HepG2 (cell line): Measurements from ENCODE around the gene AKAP8L. TPM values are rescaled to one million over a fixed set of nuclear protein-coding genes. Genes with fewer than 3 reads are reported as not detected.

Experiments used
- ATAC-seq: fragments of 200-7000 bp; cut with Tn5 transposase; 3 replicates; pipeline ENCODE4 v1.9.1; 2020; ENCODE audit warnings: mild to moderate bottlenecking, moderate library complexity
- BruUV-seq: library from RNA; stranded (reverse); fragments of 400-500 nt; replicated peaks from 2 replicates; lab custom pipeline; 2021; lab: Mats Ljungman, UMichigan
- CTCF ChIA-PET: fragments of 300-600 bp; formaldehyde crosslinking; extraction: SDS; loops from one replicate; lab custom pipeline; 2021; ENCODE audit warnings: low total read pairs, inconsistent platforms, low intra/inter-chr PET ratio; lab: Yijun Ruan, JAX
- POLR2A ChIA-PET: fragments of 350-600 bp; sonication (Branson Sonifier 250); formaldehyde crosslinking; loops from one replicate; lab custom pipeline; 2020; ENCODE audit warnings: antibody characterized with exemption, inconsistent platforms; lab: Yijun Ruan, JAX
- DNase-seq: peaks from one replicate; pipeline ENCODE4 v3.0.0-alpha.2; 2015; ENCODE audit warnings: low spot score
- FAIRE-seq: peaks from 3 replicates; lab custom pipeline; 2011; peaks lifted over from hg19 to GRCh38; lab: Jason Lieb, UNC
- H2AFZ ChIP-seq: one replicate; pipeline ENCODE4 v1.6.1; 2011; ENCODE audit warnings: low read length, inconsistent platforms
- H3K27ac ChIP-seq: fragments of 300-600 bp; 3 replicates; pipeline ENCODE4 v1.8.0; 2011; ENCODE audit warnings: mixed run types, mild to moderate bottlenecking, mixed read lengths, low read length, inconsistent platforms; ENCODE audit not compliant: insufficient read depth; ENCODE audit errors: extremely low read length
- H3K27me3 ChIP-seq, 2 experiments: fragments of 200-600 bp in 1 of 2; 2 replicates in 1 of 2; 3 replicates in 1 of 2; pipeline versions ENCODE4 v1.6.0 to v1.8.0; 2011; ENCODE audit warnings: low read length in 2 of 2, mild to moderate bottlenecking in 2 of 2, moderate library complexity in 2 of 2, inconsistent platforms in 1 of 2; ENCODE audit not compliant: insufficient read depth in 2 of 2, control insufficient read depth in 1 of 2
- H3K36me3 ChIP-seq, 2 experiments: fragments of 200-600 bp in 1 of 2; replicated peaks in 1 of 2; 2 replicates in 1 of 2; 3 replicates in 1 of 2; pipeline versions ENCODE4 v1.5.1 to v1.8.0; 2011; ENCODE audit warnings: low read length in 2 of 2, inconsistent platforms in 1 of 2; ENCODE audit not compliant: insufficient read depth in 2 of 2, control insufficient read depth in 1 of 2
- H3K4me1 ChIP-seq: 2 replicates; pipeline ENCODE4 v1.5.1; 2012; ENCODE audit warnings: low read length, inconsistent platforms; ENCODE audit not compliant: insufficient read depth
- H3K4me2 ChIP-seq: 2 replicates; pipeline ENCODE4 v1.6.0; 2011; ENCODE audit warnings: low read depth, low read length, inconsistent platforms
- H3K4me3 ChIP-seq, 3 experiments: fragments of 200-600 bp in 1 of 3; sonication (generic), shearing (Covaris generic) in 1 of 3; replicated peaks in 1 of 3; 2 replicates each; pipeline ENCODE4 v1.5.1; 2011 to 2016; ENCODE audit warnings: low read length in 3 of 3, inconsistent platforms in 2 of 3, low read depth in 2 of 3, mild to moderate bottlenecking in 2 of 3, control low read depth in 1 of 3, mixed read lengths in 1 of 3; ENCODE audit not compliant: insufficient read depth in 1 of 3
- H3K79me2 ChIP-seq: one replicate; pipeline ENCODE4 v1.6.1; 2011; ENCODE audit warnings: low read length, inconsistent platforms; ENCODE audit not compliant: insufficient read depth
- H3K9ac ChIP-seq: 2 replicates; pipeline ENCODE4 v1.6.0; 2011; ENCODE audit warnings: mild to moderate bottlenecking, low read depth, low read length, inconsistent platforms; ENCODE audit not compliant: insufficient read depth
- H3K9me3 ChIP-seq: 2 replicates; pipeline ENCODE4 v1.5.1; 2012; ENCODE audit warnings: mild to moderate bottlenecking, low read length
- H4K20me1 ChIP-seq: 2 replicates; pipeline ENCODE4 v1.6.0; 2011; ENCODE audit warnings: inconsistent platforms, mild to moderate bottlenecking, low read length, moderate library complexity; ENCODE audit not compliant: insufficient read depth
- CTCF ChIP-seq: sonication (generic); formaldehyde crosslinking; IDR thresholded peaks from 2 replicates; pipeline ENCODE4 v1.5.0; 2020; ENCODE audit warnings: mild to moderate bottlenecking, missing genetic modification reagents, moderate library complexity
- KDM5B ChIP-seq: sonication (generic); formaldehyde crosslinking; IDR thresholded peaks from 2 replicates; pipeline ENCODE4 v1.4.0; 2020; ENCODE audit warnings: missing genetic modification reagents, mild to moderate bottlenecking, borderline replicate concordance
- PAXIP1 ChIP-seq: sonication (generic); formaldehyde crosslinking; conservative IDR thresholded peaks from 2 replicates; pipeline ENCODE4 v1.4.0; 2020; ENCODE audit warnings: mild to moderate bottlenecking, missing genetic modification reagents, moderate library complexity
- PCBP2 ChIP-seq: fragments of 200-400 bp; formaldehyde crosslinking; optimal IDR thresholded peaks from 2 replicates; pipeline ENCODE3; 2018; ENCODE audit warnings: low read length, low read depth; ENCODE audit not compliant: poor library complexity, severe bottlenecking
- ZNF326 ChIP-seq: sonication (generic); formaldehyde crosslinking; IDR thresholded peaks from 2 replicates; pipeline ENCODE4 v1.4.0; 2020; ENCODE audit warnings: missing genetic modification reagents, borderline replicate concordance
- ZNF615 ChIP-seq: sonication (generic); formaldehyde crosslinking; IDR thresholded peaks from 2 replicates; pipeline ENCODE4 v1.5.0; 2020; ENCODE audit warnings: mild to moderate bottlenecking, missing genetic modification reagents, borderline replicate concordance
- ZNF816 ChIP-seq: sonication (generic); formaldehyde crosslinking; IDR thresholded peaks from 2 replicates; pipeline ENCODE4 v1.8.0; 2022; ENCODE audit warnings: missing genetic modification reagents, mild to moderate bottlenecking, borderline replicate concordance
- WGBS: methylation state at CpG from one replicate; pipeline ENCODE4 v1.1.6; 2017; ENCODE audit warnings: low lambda C conversion rate; 5-methylcytosine and 5-hydroxymethylcytosine counted together
- in situ Hi-C: cut with HindIII; loops from 2 replicates; pipeline ENCODE4 v1.10.0; 2017; ENCODE audit warnings: low pct_unique_long_range_greater_than_20kb; ENCODE audit not compliant: extremely low pct_ligation_motif_present
- intact Hi-C: fragments of 100-400 bp; cut with micrococcal nuclease; formaldehyde crosslinking; loops from one replicate; pipeline ENCODE4 v1.10.0; 2022; ENCODE audit not compliant: unreplicated experiment
- polyA plus RNA-seq, 8 experiments: library from polyadenylated mRNA; depleted of rRNA in 3 of 8; stranded (reverse) in 7 of 8; unstranded in 1 of 8; fragments of >200 nt; fragmentation: Illumina TruSeq in 4 of 8; extraction: Trizol in 4 of 8; gene quantifications; 2 replicates each; pipeline versions ENCODE4 v1.2.1 to v1.2.3, GENCODE V29; 2011 to 2016; ENCODE audit warnings: low read depth in 4 of 8, missing spikeins in 1 of 8, mixed read lengths in 1 of 8; ENCODE audit not compliant: insufficient read depth in 1 of 8
- total RNA-seq, 5 experiments: library from RNA; depleted of rRNA; stranded (reverse); fragments of >200 nt; fragmentation: Illumina TruSeq; extraction: Trizol; gene quantifications; 2 replicates each; pipeline ENCODE4 v1.2.3, GENCODE V29; 2016; ENCODE audit warnings: low read depth in 1 of 5
- TF ChIP-seq, protein P1 (sequence below): sonication (generic); formaldehyde crosslinking; IDR thresholded peaks from 2 replicates; pipeline ENCODE4 v1.4.0; 2020; ENCODE audit warnings: missing genetic modification reagents
- TF ChIP-seq, protein P2 (sequence below): sonication (generic); formaldehyde crosslinking; conservative IDR thresholded peaks from 2 replicates; pipeline ENCODE4 v1.8.0; 2022; ENCODE audit warnings: missing genetic modification reagents
- TF ChIP-seq, protein P3 (sequence below): IDR thresholded peaks from 2 replicates; pipeline ENCODE4 v1.6.1; 2016; ENCODE audit warnings: control low read depth

AKAP8L gene
- total and polyA plus RNA-seq, 2 of the 13 experiments (the other 11 are each of a cell fraction or from before 2014, with no cell fraction given), result 48.2 to 49.6 TPM

DNA sequence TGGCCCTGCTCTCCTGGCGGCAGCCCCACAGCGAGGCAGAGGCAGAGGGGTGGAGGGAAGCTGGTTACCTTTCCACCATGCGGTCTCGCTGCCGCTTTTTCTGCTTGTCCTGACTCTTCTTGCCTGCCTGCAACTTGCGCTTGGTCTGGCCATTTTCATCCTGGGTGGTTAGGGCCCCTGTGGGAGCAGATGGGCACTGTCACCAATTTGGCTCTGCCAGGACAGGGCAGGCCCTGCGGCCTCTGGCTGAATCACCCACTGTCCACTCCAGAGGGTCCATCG is 19.6 kb downstream of the AKAP8L start:
- no peak for FAIRE-seq
- 92% methylated on average over 7 of the region's 8 CpGs for WGBS
- Histone ChIP-seq H3K9me3 (no peaks in the 10 kb centered on the region), H3K79me2 (peaks cover 26% of the 10 kb centered on the region), H3K27me3 (no peaks in the 10 kb centered on the region), H3K9ac (no peak overlapping the region), H3K36me3 (peaks cover 54 to 85% of the 10 kb centered on the region in 2 experiments), H3K27ac (no peak overlapping the region), H3K4me3 (no peak overlapping the region), H4K20me1 (peaks cover 9% of the 10 kb centered on the region; the same call in 1 of the 2 replicates), H3K4me1 (no peaks in the 10 kb centered on the region), H2AFZ (no peak overlapping the region), H3K4me2 (no peak overlapping the region)
- no TSS peak for BruUV-seq
- no peak for DNase-seq
- CTCF ChIA-PET, result no interaction called here
- no peak; the same call in 2 of the 3 replicates for ATAC-seq
- in situ Hi-C loops (no loop called here), intact Hi-C loops (no loop called here)
- POLR2A ChIA-PET, result no interaction called here
- TF ChIP-seq ZNF615 (CRISPR knock-in tag), result no peak
- no peak for TF ChIP-seq PAXIP1 (CRISPR knock-in tag)
- TF ChIP-seq PCBP2, result no peak
- TF ChIP-seq, protein P1, sequence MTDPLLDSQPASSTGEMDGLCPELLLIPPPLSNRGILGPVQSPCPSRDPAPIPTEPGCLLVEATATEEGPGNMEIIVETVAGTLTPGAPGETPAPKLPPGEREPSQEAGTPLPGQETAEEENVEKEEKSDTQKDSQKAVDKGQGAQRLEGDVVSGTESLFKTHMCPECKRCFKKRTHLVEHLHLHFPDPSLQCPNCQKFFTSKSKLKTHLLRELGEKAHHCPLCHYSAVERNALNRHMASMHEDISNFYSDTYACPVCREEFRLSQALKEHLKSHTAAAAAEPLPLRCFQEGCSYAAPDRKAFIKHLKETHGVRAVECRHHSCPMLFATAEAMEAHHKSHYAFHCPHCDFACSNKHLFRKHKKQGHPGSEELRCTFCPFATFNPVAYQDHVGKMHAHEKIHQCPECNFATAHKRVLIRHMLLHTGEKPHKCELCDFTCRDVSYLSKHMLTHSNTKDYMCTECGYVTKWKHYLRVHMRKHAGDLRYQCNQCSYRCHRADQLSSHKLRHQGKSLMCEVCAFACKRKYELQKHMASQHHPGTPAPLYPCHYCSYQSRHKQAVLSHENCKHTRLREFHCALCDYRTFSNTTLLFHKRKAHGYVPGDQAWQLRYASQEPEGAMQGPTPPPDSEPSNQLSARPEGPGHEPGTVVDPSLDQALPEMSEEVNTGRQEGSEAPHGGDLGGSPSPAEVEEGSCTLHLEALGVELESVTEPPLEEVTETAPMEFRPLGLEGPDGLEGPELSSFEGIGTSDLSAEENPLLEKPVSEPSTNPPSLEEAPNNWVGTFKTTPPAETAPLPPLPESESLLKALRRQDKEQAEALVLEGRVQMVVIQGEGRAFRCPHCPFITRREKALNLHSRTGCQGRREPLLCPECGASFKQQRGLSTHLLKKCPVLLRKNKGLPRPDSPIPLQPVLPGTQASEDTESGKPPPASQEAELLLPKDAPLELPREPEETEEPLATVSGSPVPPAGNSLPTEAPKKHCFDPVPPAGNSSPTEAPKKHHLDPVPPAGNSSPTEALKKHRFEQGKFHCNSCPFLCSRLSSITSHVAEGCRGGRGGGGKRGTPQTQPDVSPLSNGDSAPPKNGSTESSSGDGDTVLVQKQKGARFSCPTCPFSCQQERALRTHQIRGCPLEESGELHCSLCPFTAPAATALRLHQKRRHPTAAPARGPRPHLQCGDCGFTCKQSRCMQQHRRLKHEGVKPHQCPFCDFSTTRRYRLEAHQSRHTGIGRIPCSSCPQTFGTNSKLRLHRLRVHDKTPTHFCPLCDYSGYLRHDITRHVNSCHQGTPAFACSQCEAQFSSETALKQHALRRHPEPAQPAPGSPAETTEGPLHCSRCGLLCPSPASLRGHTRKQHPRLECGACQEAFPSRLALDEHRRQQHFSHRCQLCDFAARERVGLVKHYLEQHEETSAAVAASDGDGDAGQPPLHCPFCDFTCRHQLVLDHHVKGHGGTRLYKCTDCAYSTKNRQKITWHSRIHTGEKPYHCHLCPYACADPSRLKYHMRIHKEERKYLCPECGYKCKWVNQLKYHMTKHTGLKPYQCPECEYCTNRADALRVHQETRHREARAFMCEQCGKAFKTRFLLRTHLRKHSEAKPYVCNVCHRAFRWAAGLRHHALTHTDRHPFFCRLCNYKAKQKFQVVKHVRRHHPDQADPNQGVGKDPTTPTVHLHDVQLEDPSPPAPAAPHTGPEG, result no peak
- no peak for TF ChIP-seq ZNF816 (CRISPR knock-in tag)
- TF ChIP-seq CTCF (CRISPR knock-in tag), result no peak
- TF ChIP-seq, protein P2, sequence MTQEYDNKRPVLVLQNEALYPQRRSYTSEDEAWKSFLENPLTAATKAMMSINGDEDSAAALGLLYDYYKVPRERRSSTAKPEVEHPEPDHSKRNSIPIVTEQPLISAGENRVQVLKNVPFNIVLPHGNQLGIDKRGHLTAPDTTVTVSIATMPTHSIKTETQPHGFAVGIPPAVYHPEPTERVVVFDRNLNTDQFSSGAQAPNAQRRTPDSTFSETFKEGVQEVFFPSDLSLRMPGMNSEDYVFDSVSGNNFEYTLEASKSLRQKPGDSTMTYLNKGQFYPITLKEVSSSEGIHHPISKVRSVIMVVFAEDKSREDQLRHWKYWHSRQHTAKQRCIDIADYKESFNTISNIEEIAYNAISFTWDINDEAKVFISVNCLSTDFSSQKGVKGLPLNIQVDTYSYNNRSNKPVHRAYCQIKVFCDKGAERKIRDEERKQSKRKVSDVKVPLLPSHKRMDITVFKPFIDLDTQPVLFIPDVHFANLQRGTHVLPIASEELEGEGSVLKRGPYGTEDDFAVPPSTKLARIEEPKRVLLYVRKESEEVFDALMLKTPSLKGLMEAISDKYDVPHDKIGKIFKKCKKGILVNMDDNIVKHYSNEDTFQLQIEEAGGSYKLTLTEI (CRISPR knock-in tag), result no peak
- TF ChIP-seq, protein P3, sequence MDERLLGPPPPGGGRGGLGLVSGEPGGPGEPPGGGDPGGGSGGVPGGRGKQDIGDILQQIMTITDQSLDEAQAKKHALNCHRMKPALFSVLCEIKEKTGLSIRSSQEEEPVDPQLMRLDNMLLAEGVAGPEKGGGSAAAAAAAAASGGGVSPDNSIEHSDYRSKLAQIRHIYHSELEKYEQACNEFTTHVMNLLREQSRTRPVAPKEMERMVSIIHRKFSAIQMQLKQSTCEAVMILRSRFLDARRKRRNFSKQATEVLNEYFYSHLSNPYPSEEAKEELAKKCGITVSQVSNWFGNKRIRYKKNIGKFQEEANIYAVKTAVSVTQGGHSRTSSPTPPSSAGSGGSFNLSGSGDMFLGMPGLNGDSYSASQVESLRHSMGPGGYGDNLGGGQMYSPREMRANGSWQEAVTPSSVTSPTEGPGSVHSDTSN (CRISPR knock-in tag), result no peak
- TF ChIP-seq ZNF326, result no peak
- TF ChIP-seq KDM5B, result no peak
